Stimulated activated CD4-positive, alpha-beta T cell treated with anti-CD3 and anti-CD28 coated beads, Interleukin-4, amount 100 ng/mL, for 1 hour (primary cell): ENCODE data around the gene TNFRSF13B.

Experiments used
- DNase-seq: peaks from one replicate; pipeline ENCODE4 v3.0.0-alpha.2; 2020

The TNFRSF13B gene

GRCh38 chr17:16952401-16952800 lies 19.5 kb downstream of the TNFRSF13B start:
- DNase-seq: no peak

DNA sequence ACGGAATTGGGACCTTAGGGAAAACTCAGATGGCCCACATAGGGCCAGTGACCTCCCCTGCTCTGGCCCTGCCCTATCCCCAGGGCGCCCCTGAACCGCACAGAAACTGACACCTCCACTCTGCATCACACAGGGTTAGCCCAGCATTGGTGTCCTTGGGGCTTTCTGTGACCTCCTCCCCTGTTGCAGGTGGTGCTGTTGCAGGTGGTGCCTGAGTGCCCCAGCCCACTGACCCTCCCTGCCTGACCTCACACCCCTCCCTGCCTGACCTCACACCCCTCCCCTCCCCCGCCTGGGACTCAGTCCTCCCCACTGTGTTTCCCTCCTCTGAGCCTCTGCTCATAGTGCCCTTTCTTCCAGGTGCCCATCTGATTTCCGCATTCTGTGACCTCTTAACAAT lies 21.4 kb downstream of the TNFRSF13B start:
- no peak for DNase-seq

- no peak for DNase-seq
Measured at GRCh38 chr17:16948587-16949376, 23.1 kb downstream of the TNFRSF13B start.

GRCh38 chr17:16947470-16947869 lies 24.4 kb downstream of the TNFRSF13B start:
- DNase-seq: no peak

GRCh38 chr17:16945663-16946218 lies 26.2 kb downstream of the TNFRSF13B start:
- DNase-seq: no peak

DNA sequence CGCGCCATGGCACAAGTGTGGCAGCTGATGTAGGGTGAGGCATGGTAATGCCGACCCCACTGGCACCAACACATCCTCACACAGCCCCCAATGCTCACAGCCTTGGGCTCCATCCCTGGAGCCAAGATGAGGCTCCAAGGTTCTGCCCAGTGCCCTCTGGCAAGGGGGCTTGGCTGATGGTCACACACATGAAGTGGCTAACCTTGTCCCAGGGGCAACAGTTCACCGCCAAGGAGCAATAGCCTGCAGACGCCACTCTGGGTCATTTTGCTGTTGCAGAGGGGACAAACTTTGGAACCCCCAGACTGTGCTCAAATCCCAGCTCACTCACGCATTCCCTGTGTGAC lies 26.8 kb downstream of the TNFRSF13B start:
- DNase-seq: no peak

DNA sequence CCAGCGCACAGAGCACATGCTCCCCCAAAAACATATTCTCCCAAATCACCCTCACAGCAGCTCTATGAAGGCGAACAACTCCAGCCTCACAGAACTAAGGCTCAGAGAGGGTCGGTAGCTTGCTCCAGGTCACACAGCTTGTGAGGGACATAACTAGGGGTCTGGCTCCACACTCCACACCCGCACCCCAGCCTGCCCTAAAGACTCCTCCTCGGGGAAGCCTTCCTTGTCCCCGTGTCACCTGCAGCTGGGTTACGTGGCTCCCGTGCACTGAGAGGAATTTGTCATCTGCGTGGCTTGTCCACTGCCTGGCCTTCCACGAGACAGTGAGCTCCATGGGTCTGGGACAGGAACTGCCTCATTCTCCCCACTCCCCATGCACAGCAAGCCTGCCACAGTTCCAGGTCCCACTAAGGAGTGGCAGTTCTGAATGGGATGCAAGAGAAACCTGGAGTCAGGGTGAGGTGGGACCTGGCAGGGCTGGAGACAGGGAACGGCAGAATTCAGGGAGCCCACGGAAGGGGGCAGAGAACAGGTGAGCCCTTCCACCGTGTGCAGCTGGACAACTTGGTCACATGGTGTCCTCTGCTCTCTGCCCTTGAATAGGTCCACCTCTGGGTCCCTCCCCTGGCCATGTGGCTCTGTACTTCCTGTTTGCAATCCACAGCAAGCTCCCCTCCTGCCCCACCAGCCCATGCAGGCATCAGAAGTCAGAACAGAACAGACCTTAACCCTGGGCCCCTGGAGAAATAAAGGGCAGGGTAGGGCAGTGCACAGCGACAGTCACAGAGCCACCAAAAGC lies 27.4 kb downstream of the TNFRSF13B start:
- DNase-seq: no peak

- DNase-seq: no peak
Measured at GRCh38 chr17:16943541-16944333, 28.2 kb downstream of the TNFRSF13B start.

DNA sequence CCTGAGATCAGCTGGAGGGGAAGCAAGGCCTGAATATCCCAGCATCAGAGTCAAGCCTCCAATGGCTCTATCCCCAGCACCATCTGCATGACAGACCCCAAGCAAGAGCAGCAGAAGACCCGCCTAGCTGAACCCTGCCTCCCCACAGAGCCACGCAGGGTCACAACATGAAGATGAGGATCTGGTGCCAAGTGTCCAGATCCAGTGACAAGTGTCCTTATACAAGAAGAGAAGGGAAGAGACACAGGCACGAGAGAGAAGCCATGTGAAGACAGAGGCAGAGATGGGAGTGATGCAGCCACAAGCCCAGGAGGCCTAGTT lies 28.9 kb downstream of the TNFRSF13B start:
- DNase-seq: no peak

DNA sequence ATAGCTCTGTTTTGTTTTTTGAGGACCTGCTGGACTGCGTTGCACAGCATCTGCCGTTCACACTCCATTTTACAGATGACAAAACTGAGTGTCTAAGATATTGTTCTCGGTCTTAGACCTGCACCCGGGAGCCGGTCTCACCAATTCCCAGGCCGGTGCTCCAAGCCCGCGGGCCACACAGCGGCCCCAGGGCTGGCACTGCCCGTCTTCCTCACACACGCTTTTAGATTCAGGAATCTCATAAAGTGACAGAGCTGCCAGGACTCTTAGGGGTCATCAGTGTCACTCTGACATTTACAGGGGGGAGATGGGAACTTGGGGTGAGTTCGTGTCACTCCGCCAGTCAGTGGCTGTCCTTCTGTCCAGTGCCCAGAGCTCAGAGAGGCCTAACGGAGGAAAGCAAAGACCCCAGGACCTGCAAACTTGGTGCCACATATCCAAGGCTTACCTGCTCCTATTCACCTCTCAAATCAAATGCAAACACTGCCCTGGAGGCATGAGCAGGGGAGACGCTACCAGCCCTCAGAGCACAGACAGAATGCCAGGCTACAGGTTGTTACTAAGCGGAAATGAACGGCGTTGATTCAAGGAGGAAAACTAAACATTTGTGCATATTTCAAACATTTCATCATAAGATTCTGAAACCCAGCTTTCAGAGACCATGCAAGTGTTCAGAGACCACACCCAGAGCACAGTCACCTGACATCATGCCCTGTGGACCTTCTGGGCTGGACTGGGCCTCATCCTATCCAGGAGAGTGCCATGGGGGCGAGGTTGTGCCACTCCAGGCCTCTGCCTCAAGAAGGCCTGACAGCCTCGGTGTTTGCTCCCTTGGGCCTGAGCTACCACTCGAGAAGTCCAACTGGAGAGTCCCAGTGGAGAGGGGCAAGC lies 29.5 kb downstream of the TNFRSF13B start:
- DNase-seq: no peak

GRCh38 chr17:16941072-16942036 lies 30.6 kb downstream of the TNFRSF13B start:
- DNase-seq: no peak

- no peak for DNase-seq
Measured at GRCh38 chr17:16940116-16940881, 31.6 kb downstream of the TNFRSF13B start.

- no peak for DNase-seq
Measured at GRCh38 chr17:16939606-16940115, 32.3 kb downstream of the TNFRSF13B start.

DNA sequence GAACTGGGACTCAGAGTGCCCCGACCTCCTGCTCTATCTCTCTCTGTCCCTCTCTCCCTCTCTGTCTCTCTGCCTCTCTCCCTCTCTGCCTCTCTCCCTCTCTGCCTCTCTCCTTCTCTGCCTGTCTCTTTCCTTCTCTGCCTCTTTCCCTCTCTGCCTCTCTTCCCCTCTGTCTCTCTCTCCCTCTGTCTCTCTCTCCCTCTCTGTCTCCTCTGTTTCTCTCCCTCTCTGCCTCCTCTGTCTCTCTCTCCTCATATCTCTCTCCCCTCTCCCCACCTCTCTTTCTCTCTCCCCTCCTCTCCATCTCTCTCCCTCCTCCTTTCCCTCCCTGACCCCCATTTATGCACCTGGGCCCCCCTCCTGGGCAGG lies 32.7 kb downstream of the TNFRSF13B start:
- no peak for DNase-seq

- no peak for DNase-seq
Measured at GRCh38 chr17:16938496-16939207, 33.3 kb downstream of the TNFRSF13B start.

GRCh38 chr17:16938031-16938430 lies 33.9 kb downstream of the TNFRSF13B start:
- DNase-seq: no peak

- DNase-seq: no peak
Measured at GRCh38 chr17:16937431-16937830, 34.5 kb downstream of the TNFRSF13B start.

DNA sequence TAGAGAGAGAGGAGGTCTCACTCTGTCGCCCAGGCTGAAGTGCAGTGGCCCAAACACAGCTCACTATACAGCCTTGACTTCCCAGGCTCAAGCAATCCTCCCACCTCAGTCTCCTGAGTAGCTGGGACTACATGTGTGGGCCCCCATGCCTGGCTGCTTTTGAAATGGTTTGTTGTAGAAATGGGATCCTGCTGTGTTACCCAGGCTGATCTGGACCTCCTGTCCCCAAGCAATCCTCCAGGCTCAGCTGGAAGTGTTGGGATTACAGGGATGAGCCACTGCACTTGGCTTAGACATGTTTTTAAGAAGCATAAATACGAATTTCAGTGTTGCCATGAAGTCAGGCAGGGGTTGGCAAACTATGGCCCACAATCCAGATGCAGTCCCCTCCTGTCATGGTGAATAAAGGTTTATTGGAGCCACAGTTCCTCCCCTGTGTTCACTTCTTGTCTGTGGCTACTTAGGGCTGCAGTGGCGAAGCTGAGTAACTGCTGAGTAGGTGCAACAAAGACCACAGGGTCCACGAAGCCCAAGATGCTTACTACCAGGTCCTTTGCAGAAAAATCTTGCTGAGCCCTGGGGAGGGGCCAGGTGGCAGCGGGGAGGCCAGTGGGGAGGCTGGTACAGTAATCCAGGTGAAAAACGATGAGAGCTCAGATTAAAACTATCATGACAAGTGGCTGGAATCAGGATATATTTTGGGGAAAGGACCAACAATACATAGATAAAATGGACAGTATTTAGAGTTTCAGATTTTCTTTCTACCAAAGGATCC lies 35.2 kb downstream of the TNFRSF13B start:
- no peak for DNase-seq

- no peak for DNase-seq
Measured at GRCh38 chr17:16935786-16936185, 36.1 kb downstream of the TNFRSF13B start.
